Stimulated activated naive CD4-positive, alpha-beta T cell (primary cell): ENCODE measurements around the gene EEF1E1.
A peak's percentile ranks its signal among the peaks of the same experiment; 100 is the strongest.

ENCODE experiments used
- DNase-seq, 6 experiments: peaks; one replicate each; lab custom pipeline; 2025; lab: John Stamatoyannopoulos, UW

The EEF1E1 gene

GRCh38 chr6:8102122-8102958 lies at the start of gene EEF1E1:
TSS of gene EEF1E1 (minus strand) at chr6:8102548. CDS start at chr6:8102521, 27 bp downstream.
- DNase-seq = peak; percentile 89 to 96 (median 94)

GRCh38 chr6:8149350-8149749 lies 47.0 kb upstream of the EEF1E1 start:
- no peak for DNase-seq

GRCh38 chr6:8143945-8144344 lies 41.6 kb upstream of the EEF1E1 start:
- no peak for DNase-seq

GRCh38 chr6:8139451-8139850 lies 37.1 kb upstream of the EEF1E1 start:
- DNase-seq = no peak

- DNase-seq = no peak
Measured at GRCh38 chr6:8137529-8137939, 35.2 kb upstream of the EEF1E1 start.

GRCh38 chr6:8135276-8135675 lies 32.9 kb upstream of the EEF1E1 start:
- DNase-seq = no peak

- DNase-seq = no peak
Measured at GRCh38 chr6:8132130-8132529, 29.8 kb upstream of the EEF1E1 start.

- DNase-seq = peak in 4 of 6 experiments; percentile 3 to 34 (median 24)
Measured at GRCh38 chr6:8131265-8131897, 29.0 kb upstream of the EEF1E1 start.

- DNase-seq = no peak
Measured at GRCh38 chr6:8130399-8130798, 28.1 kb upstream of the EEF1E1 start.

- no peak for DNase-seq
Measured at GRCh38 chr6:8123236-8123635, 20.9 kb upstream of the EEF1E1 start.

GRCh38 chr6:8114956-8115355 lies 12.6 kb upstream of the EEF1E1 start:
- no peak for DNase-seq

- no peak for DNase-seq
Measured at GRCh38 chr6:8113131-8113654, 10.8 kb upstream of the EEF1E1 start.

GRCh38 chr6:8110725-8111124 lies 8.4 kb upstream of the EEF1E1 start:
- DNase-seq = no peak

GRCh38 chr6:8110117-8110721 lies 7.9 kb upstream of the EEF1E1 start:
- DNase-seq = no peak

- DNase-seq = no peak
Measured at GRCh38 chr6:8108759-8109539, 6.6 kb upstream of the EEF1E1 start.

- DNase-seq = no peak
Measured at GRCh38 chr6:8108031-8108660, 5.8 kb upstream of the EEF1E1 start.

- DNase-seq = no peak
Measured at GRCh38 chr6:8105791-8106190, 3.4 kb upstream of the EEF1E1 start.

GRCh38 chr6:8103726-8104125 lies 1.4 kb upstream of the EEF1E1 start:
- no peak for DNase-seq

GRCh38 chr6:8100159-8100854 lies 2.0 kb downstream of the EEF1E1 start:
- no peak for DNase-seq

- no peak for DNase-seq
Measured at GRCh38 chr6:8090650-8091049, 11.7 kb downstream of the EEF1E1 start.

- DNase-seq = no peak
Measured at GRCh38 chr6:8088886-8089285, 13.5 kb downstream of the EEF1E1 start.
